GM12878 (cell line): Measurements from ENCODE around the gene SBF2. TPM values are rescaled to one million over a fixed set of nuclear protein-coding genes. Genes with fewer than 3 reads are reported as not detected.

ENCODE experiments used
- CREM ChIP-seq: IDR thresholded peaks from 2 replicates; pipeline ENCODE4 v1.6.1; 2014; ENCODE audit warnings: antibody characterized with exemption, low read depth
- polyA plus RNA-seq, 11 experiments: library from polyadenylated mRNA; depleted of rRNA in 4 of 11; unstranded in 6 of 11; stranded (reverse) in 5 of 11; fragments of >200 nt; fragmentation: Nextera tagmentation in 4 of 11; fragmentation: Illumina TruSeq in 1 of 11; extraction: Ambion mirVana in 4 of 11; extraction: Trizol in 1 of 11; gene quantifications; 1 replicate in 1 of 11; 2 replicates in 10 of 11; pipeline versions ENCODE4 v1.2.1 to v1.2.3, GENCODE V29; 2011 to 2016; ENCODE audit warnings: inconsistent platforms in 2 of 11, missing spikeins in 2 of 11, low read depth in 1 of 11
- small RNA-seq: library from RNA; depleted of rRNA; stranded (forward); fragments of <200 nt; gene quantifications from one replicate; pipeline ENCODE3, GENCODE V24; 2014
- total RNA-seq, 4 experiments: library from RNA; depleted of rRNA in 3 of 4; stranded (reverse); fragments of >200 nt in 3 of 4; fragmentation: Illumina TruSeq in 1 of 4; extraction: Trizol in 1 of 4; gene quantifications; 2 replicates each; pipeline versions ENCODE4 v1.2.1 to v1.2.3, GENCODE V29; 2013 to 2021
- TF ChIP-seq, protein P1 (sequence below): fragments of 450-650 bp; IDR thresholded peaks from 2 replicates; pipeline ENCODE4 v1.6.1; 2017; ENCODE audit warnings: low read depth, mild to moderate bottlenecking, moderate library complexity

The SBF2 gene
- total and polyA plus RNA-seq, 10 of the 15 experiments (the other 5 are each of a cell fraction or from before 2014, with no cell fraction given): 0.24 to 2.3 (median 1.1) TPM

DNA sequence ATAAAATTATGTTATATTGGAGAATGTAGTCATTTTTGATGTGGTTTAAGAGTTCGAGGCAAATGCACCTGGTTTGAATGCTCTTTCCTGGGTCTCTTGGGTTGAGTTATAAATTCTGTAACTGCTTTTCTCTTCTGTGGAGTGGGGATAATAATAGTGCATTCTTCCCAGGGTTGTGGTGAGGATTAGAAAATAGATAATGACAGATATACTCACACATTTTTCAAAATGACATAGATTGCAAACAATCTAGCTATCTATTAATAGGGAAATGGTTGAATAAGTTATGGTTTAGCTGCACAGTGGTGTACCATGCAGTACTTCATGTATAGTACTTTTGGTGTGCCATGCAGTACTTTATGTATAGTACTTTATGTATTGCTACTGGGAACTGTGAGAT lies 562.8 kb downstream of the SBF2 start (continued):
- TF ChIP-seq, protein P1, sequence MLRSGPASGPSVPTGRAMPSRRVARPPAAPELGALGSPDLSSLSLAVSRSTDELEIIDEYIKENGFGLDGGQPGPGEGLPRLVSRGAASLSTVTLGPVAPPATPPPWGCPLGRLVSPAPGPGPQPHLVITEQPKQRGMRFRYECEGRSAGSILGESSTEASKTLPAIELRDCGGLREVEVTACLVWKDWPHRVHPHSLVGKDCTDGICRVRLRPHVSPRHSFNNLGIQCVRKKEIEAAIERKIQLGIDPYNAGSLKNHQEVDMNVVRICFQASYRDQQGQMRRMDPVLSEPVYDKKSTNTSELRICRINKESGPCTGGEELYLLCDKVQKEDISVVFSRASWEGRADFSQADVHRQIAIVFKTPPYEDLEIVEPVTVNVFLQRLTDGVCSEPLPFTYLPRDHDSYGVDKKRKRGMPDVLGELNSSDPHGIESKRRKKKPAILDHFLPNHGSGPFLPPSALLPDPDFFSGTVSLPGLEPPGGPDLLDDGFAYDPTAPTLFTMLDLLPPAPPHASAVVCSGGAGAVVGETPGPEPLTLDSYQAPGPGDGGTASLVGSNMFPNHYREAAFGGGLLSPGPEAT: no peak
- no peak for TF ChIP-seq CREM

Small RNA genes within 50 kb of the gene (small RNA-seq; reads per million reads assigned to genes)
- not detected for gene AC080023.2
- gene RNU7-28P: not detected

Other genes starting within 250 kb of the SBF2 start
- not detected in 2 replicates for gene ADM, start 10.9 kb upstream of the SBF2 start, total RNA-seq (2014; rRNA removed)
- not detected in 2 replicates for gene ADM, start 10.9 kb upstream of the SBF2 start, total RNA-seq (2014; rRNA removed; fragmentation: Illumina TruSeq; extraction: Trizol)
- 0.21 TPM in 1 of 2 replicates, not detected in the other for gene ADM, start 10.9 kb upstream of the SBF2 start, total RNA-seq (2021)
- 2.7 and 4.2 TPM in 2 replicates for gene ADM, start 10.9 kb upstream of the SBF2 start, polyA plus RNA-seq (2011; rRNA removed)
- gene ADM, start 10.9 kb upstream of the SBF2 start, polyA plus RNA-seq (2014; fragmentation: Illumina TruSeq; extraction: Trizol): not detected in 2 replicates
- not detected for gene ADM, start 10.9 kb upstream of the SBF2 start, polyA plus RNA-seq (2014; fragmentation: Nextera tagmentation; extraction: Ambion mirVana)
- not detected in 2 replicates for gene ADM, start 10.9 kb upstream of the SBF2 start, polyA plus RNA-seq (2014; rRNA removed)
- gene ADM, start 10.9 kb upstream of the SBF2 start, polyA plus RNA-seq (2016; fragmentation: Nextera tagmentation; extraction: Ambion mirVana): under 1 TPM in 1 of 2 experiments, not detected in 1; 0.11 TPM
- gene AMPD3, start 161.0 kb upstream of the SBF2 start, total RNA-seq (2014; rRNA removed): 19.6 and 20.4 TPM in 2 replicates
- 11.3 TPM in 2 replicates for gene AMPD3, start 161.0 kb upstream of the SBF2 start, total RNA-seq (2014; rRNA removed; fragmentation: Illumina TruSeq; extraction: Trizol)
- 24.3 and 28.6 TPM in 2 replicates for gene AMPD3, start 161.0 kb upstream of the SBF2 start, total RNA-seq (2021)
- gene AMPD3, start 161.0 kb upstream of the SBF2 start, polyA plus RNA-seq (2011; rRNA removed): 24.3 and 27.0 TPM in 2 replicates
- gene AMPD3, start 161.0 kb upstream of the SBF2 start, polyA plus RNA-seq (2014; fragmentation: Illumina TruSeq; extraction: Trizol): 18.2 and 21.9 TPM in 2 replicates
- 1 to 10 TPM; 5.6 to 7.8 TPM for gene AMPD3, start 161.0 kb upstream of the SBF2 start, polyA plus RNA-seq (2014; fragmentation: Nextera tagmentation; extraction: Ambion mirVana)
- 20.0 and 21.7 TPM in 2 replicates for gene AMPD3, start 161.0 kb upstream of the SBF2 start, polyA plus RNA-seq (2014; rRNA removed)
- gene AMPD3, start 161.0 kb upstream of the SBF2 start, polyA plus RNA-seq (2016; fragmentation: Nextera tagmentation; extraction: Ambion mirVana): 1 to 10 TPM; 6.6 to 7.2 TPM
- 9.8 and 13.1 TPM in 2 replicates for gene RNF141, start 247.0 kb upstream of the SBF2 start, total RNA-seq (2014; rRNA removed)
- gene RNF141, start 247.0 kb upstream of the SBF2 start, total RNA-seq (2014; rRNA removed; fragmentation: Illumina TruSeq; extraction: Trizol): 11.7 and 12.7 TPM in 2 replicates
- gene RNF141, start 247.0 kb upstream of the SBF2 start, total RNA-seq (2021): 12.5 and 13.8 TPM in 2 replicates
- 14.7 and 24.0 TPM in 2 replicates for gene RNF141, start 247.0 kb upstream of the SBF2 start, polyA plus RNA-seq (2011; rRNA removed)
- gene RNF141, start 247.0 kb upstream of the SBF2 start, polyA plus RNA-seq (2014; fragmentation: Illumina TruSeq; extraction: Trizol): 10.8 and 15.3 TPM in 2 replicates
- gene RNF141, start 247.0 kb upstream of the SBF2 start, polyA plus RNA-seq (2014; fragmentation: Nextera tagmentation; extraction: Ambion mirVana): 10 to 100 TPM; 21.2 to 36.8 TPM
- gene RNF141, start 247.0 kb upstream of the SBF2 start, polyA plus RNA-seq (2014; rRNA removed): 7.6 and 8.1 TPM in 2 replicates
- 10 to 100 TPM; 17.4 to 22.2 TPM for gene RNF141, start 247.0 kb upstream of the SBF2 start, polyA plus RNA-seq (2016; fragmentation: Nextera tagmentation; extraction: Ambion mirVana)